ENCODE measurements around the gene TXNDC16.

The TXNDC16 gene

GRCh38 chr14:52442166-52442565 lies 110.1 kb downstream of the TXNDC16 start:
- no peak for DNase-seq

DNA sequence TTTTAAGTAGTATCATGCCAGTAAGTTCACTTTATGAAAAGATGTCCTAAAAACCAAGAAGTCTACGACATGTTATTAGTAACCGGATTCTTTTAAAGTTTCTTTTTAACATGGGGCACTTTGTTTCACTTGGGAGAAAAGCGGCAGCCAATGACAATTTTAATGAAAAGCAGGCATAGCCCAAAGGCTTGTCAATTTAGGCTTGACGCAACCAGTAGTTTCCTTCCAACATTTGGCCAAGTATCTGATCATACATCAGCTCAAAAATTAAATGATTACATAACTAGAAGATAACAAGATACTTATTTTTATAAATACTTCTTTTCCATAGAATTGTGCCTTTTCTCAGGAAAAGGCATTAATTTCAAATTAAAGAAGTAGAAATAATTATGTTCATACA lies 112.8 kb downstream of the TXNDC16 start:
- DNase-seq, result no peak

- no peak for DNase-seq
Observed at GRCh38 chr14:52434955-52435354, 117.3 kb downstream of the TXNDC16 start.

DNA sequence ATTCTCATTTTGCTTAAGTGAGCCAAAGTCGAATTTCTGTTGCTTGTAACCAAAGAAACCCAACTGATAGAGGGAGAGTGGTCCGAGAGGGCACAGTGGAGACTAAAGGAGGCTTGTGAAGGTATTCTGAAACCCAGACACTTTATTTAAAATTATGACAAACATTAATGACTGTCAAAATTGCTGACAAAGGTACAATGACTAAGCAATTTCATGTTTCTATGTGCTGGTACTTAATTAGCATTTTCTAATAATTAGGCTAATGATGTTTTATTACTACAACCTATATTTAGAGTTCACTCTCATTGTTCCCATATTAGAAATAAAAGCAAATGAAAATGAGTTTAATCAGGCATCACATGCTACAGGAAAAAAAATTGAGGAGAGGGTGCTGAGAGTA lies 121.8 kb downstream of the TXNDC16 start:
- no peak for DNase-seq

GRCh38 chr14:52429451-52429850 lies 122.9 kb downstream of the TXNDC16 start:
- DNase-seq, result no peak

DNA sequence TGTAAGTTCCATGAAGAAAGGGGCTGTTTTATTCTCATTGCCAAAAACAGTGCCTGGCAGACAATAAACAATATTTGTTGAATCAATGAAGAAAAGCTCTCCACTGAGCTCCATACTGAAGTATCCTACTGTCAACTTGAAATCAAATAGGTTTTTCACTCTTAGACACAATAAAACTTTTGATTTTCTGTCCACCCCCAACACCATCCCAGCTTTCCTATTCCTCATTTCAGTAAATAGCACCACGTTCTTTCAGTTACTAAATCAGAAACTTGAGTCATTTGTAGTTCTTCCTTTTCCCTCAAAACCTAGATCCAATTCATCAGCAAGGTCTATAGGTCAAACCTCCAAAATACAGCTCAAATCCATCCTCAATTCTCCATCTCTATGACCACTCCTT lies 124.8 kb downstream of the TXNDC16 start:
- no peak for DNase-seq

- no peak for DNase-seq
Observed at GRCh38 chr14:52422650-52423356, 129.5 kb downstream of the TXNDC16 start.

GRCh38 chr14:52417139-52417538 lies 135.2 kb downstream of the TXNDC16 start:
- no peak for DNase-seq

DNA sequence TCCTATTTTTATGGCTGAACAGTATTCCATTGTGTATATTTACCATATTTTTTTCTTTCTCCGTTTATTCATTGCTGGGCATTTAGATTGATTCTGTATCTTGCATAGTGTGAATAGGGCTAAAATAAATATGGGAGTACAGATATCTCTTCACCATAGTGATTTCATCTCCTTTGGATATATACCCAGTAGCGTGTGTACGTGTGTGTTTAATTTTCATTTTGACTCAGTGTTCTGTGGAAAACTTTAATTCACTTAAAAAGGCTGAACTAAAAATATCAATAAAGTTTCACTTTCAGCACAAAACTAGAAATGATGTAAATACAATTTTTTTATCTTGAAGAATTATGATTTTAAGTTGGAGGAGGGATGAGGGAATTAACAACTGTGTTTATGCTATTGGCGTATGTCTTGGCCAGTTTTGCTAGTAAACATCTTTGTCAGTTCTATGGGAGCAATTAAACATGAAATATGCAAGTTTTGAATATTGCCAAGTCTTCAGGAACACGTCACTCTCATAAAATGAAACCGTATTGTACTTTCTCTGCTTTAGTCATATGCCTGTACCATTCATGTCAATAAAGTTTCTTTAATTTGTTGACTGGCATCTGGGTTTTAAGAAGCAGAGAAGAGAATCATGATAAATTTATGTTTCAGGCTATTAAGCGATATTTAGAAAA lies 138.4 kb downstream of the TXNDC16 start:
- no peak for DNase-seq

GRCh38 chr14:52412426-52412825 lies 139.9 kb downstream of the TXNDC16 start:
- DNase-seq, result no peak

- DNase-seq, result no peak
Observed at GRCh38 chr14:52405314-52405713, 147.0 kb downstream of the TXNDC16 start.

- no peak for DNase-seq
Observed at GRCh38 chr14:52402812-52403526, 149.3 kb downstream of the TXNDC16 start.

DNA sequence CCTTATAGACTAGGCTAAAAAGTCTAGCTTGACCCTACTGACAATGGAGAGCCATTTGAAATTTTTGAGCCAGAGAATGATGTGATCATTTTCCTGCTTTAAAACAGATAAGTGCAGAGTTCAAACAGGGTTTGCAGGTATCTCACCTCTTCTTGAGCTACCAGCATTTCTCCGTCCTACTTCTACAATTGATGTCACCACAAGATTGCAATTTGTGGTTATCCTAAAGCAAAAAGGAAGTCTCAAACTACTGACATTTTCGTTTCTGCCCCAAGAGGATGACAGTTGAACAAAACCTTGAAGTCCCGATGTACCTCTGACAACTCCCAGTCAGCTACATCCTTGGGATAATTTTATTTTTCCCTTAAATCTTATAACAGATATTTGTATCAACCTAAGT lies 151.5 kb downstream of the TXNDC16 start:
- no peak for DNase-seq

DNA sequence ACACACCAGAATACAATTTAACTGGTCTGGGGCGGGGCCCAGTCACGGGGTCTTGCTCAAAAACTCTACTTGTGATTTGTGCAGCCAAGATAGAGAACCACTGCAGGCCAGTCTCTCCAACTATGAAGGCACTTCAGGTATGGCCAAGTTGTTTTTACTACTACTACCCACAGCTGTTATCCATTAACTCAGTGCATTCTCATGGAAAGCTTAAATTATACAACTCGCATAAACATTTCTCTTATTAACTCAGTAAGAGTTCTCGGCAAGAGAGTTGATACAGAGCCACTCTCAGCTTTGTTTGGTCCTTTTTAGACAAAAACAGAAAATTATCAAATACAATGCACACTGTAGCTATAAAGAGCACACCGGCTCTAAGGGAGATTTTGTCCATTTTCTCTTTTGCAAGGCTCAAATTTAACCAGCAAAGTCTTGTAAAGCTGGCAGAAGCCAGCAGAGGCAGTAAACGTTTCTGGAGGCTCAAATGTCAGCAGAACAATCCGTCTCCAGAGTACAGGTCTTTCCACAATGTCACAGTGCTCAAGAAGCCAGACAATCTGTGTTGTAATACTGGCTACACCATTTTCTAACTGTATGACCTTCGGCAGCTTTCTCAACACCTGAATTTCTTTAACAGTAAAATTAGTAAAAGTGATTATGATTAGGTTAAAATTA lies 152.2 kb downstream of the TXNDC16 start:
- no peak for DNase-seq

DNA sequence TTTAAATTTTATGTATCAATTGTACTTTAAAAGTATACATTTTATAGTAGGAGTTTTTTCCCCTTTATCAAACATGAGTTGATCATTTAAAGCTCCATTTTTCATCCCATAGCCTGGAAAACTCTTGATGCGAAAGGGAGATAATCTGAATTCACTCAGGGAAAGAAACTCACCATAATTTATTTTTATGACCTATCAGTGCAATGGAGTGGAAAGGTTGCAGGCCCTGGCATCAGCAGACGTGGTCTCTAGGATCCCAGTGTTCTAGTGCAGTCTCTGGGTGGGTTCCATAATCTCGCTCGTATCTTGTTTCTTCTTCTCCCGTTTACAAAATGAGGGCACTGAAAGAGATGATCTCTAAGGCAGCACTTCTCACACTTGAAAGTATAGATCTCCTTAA lies 153.2 kb downstream of the TXNDC16 start:
- DNase-seq, result no peak

DNA sequence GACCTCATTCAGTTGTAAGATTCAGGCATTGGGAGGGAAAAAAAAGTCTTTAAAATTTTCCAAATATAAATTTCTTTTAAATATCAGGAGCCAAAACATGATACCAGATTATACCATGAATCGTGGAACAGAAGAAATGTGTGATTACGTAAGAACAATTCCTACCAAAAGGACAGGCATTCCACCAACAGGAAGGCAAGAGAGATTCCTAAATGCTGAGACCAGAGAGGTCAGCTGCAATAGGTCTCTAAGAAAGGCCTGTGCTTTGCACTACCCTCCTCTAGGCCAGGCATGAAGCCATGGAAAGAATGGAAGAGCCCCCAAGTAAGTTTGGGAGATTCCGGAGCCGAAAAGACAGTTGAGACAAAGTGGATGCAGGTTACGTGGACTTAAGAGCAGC lies 154.5 kb downstream of the TXNDC16 start:
- no peak for DNase-seq

GRCh38 chr14:52395728-52396127 lies 156.6 kb downstream of the TXNDC16 start:
- DNase-seq, result no peak

DNA sequence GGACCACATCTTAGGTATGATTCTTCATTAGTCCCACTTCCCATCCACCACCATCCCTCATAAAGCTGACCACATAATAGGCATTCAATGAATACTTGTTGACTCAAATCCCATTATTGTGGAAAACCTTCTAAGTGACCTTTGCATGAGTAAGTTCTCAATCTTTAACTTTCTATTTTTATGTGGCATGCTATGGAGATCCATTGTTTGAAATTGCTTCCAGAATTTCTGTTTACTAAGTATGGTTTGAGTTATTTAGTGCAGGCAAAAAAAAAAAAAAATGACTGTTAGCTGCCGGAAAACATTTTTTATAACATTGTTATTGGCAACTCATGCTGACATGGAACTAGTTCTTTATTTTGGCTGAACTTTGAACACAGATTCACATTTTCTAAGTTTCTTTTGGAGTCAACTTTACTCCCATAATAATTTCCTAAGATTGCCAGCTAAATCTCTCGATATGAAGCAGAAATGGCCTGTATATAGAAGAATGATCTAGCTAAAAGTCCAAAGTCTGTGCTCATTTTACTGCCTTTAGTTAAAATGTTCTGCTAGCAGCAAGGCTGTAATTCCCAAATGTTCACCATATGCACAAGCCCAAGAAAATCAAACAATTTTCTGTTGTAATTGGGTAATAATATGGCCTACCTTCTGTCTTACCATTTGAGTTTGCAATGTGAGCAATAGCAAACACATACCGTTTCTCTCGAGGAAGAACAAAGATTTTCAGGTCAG lies 160.3 kb downstream of the TXNDC16 start:
- DNase-seq, result no peak
